PC-3 (cell line): ENCODE results near the gene KNDC1.

Experiments
- CTCF ChIP-seq: fragments of 300-600 bp; sonication (generic); conservative IDR thresholded peaks from 2 replicates; pipeline ENCODE4 v1.5.1; 2017; ENCODE audit warnings: antibody characterized with exemption, low read depth, mild to moderate bottlenecking, low read length
- EZH2 ChIP-seq: fragments of 300-600 bp; sonication (generic); IDR thresholded peaks from one replicate; pipeline ENCODE4 v1.6.1; 2017; ENCODE audit warnings: antibody characterized with exemption, mild to moderate bottlenecking, low read length; ENCODE audit not compliant: unreplicated experiment

GRCh38 chr10:133270204-133270603 lies 110.2 kb downstream of the KNDC1 start:
- TF ChIP-seq CTCF, result no peak
- no peak for TF ChIP-seq EZH2
